Tibial artery (tissue), 4 donors: ENCODE data around the gene TM9SF3.

ENCODE experiments used
- DNase-seq, 2 donors: peaks; one replicate each; pipeline ENCODE4 v3.0.0-alpha.2; 2019
- H3K27ac ChIP-seq, 2 donors: fragments of 200-600 bp; sonication (generic) in 1 of 2; 1 replicate in 1 of 2; 2 replicates in 1 of 2; pipeline ENCODE4 v1.5.1; 2018 to 2019; ENCODE audit warnings: mild to moderate bottlenecking in 1 of 2
- H3K27me3 ChIP-seq, 2 donors: fragments of 200-600 bp; sonication (generic) in 1 of 2; one replicate each; pipeline versions ENCODE4 v1.5.1 to v1.6.0; 2016 to 2019
- H3K36me3 ChIP-seq, 3 donors: fragments of 200-600 bp; sonication (generic) in 2 of 3; one replicate each; pipeline ENCODE4 v1.5.1; 2016 to 2019; ENCODE audit warnings: mild to moderate bottlenecking in 2 of 3
- H3K4me1 ChIP-seq, 4 donors: fragments of 200-600 bp; sonication (generic) in 2 of 4; 1 replicate in 3 of 4; 2 replicates in 1 of 4; pipeline ENCODE4 v1.5.1; 2016 to 2019
- H3K4me3 ChIP-seq, 2 donors: fragments of 200-600 bp; sonication (generic) in 1 of 2; 1 replicate in 1 of 2; 2 replicates in 1 of 2; pipeline ENCODE4 v1.5.1; 2018 to 2019; ENCODE audit warnings: mild to moderate bottlenecking in 2 of 2
- H3K9me3 ChIP-seq, 3 donors: fragments of 200-600 bp; sonication (generic) in 1 of 3; one replicate each; pipeline ENCODE4 v1.5.1; 2016 to 2019
- intact Hi-C: fragments of 100-400 bp; cut with DNase I; formaldehyde crosslinking; loops from one replicate; pipeline ENCODE4 v1.15.0; 2023; ENCODE audit warnings: low total_unique reads
- TF ChIP-seq, protein P1 (sequence below), 2 experiments: fragments of 200-600 bp in 1 of 2; fragments of 450-650 bp in 1 of 2; IDR thresholded peaks; one replicate each; pipeline ENCODE4 v1.5.1; 2017 to 2019; ENCODE audit warnings: antibody characterized with exemption in 2 of 2, mild to moderate bottlenecking in 1 of 2, moderate library complexity in 1 of 2

The TM9SF3 gene

DNA sequence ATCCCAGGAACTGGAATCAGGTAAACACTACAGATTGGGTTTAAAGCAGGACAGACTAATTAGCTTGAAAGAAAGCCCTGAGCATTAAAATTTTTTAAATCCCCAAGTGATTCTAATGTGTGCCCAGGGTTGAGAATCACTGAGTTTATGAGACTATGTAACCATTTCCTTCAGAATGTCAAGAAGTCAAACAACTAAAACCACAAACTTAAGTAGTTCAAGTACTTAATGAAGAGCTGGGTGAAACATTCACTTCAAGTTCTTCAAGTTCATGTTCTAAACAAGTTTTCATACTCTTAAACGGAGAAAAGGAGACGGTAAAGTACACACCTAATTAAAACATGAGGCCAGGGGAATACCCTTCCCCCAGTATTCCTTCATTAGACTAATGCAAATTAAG, 44.9 kb downstream of the TM9SF3 start:
- intact Hi-C loops, result no loop called here
- no peak overlapping the region for H3K4me3 ChIP-seq
- H3K9me3 ChIP-seq, result no peaks in the 10 kb centered on the region
- no peak for DNase-seq
- TF ChIP-seq, protein P1, sequence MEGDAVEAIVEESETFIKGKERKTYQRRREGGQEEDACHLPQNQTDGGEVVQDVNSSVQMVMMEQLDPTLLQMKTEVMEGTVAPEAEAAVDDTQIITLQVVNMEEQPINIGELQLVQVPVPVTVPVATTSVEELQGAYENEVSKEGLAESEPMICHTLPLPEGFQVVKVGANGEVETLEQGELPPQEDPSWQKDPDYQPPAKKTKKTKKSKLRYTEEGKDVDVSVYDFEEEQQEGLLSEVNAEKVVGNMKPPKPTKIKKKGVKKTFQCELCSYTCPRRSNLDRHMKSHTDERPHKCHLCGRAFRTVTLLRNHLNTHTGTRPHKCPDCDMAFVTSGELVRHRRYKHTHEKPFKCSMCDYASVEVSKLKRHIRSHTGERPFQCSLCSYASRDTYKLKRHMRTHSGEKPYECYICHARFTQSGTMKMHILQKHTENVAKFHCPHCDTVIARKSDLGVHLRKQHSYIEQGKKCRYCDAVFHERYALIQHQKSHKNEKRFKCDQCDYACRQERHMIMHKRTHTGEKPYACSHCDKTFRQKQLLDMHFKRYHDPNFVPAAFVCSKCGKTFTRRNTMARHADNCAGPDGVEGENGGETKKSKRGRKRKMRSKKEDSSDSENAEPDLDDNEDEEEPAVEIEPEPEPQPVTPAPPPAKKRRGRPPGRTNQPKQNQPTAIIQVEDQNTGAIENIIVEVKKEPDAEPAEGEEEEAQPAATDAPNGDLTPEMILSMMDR (IDR thresholded peaks at IDR 0.05), result no peak
- H3K27me3 ChIP-seq, result no peaks in the 10 kb centered on the region
- peaks cover 25 to 57% (median 35%) of the 10 kb centered on the region in 3 donors for H3K36me3 ChIP-seq
- no peaks in the 10 kb centered on the region for H3K4me1 ChIP-seq
- H3K27ac ChIP-seq, result no peak overlapping the region

- intact Hi-C loops, result no loop called here
- H3K36me3 ChIP-seq, result peaks cover 19 to 45% (median 30%) of the 10 kb centered on the region in 3 donors
- H3K4me1 ChIP-seq, result no peaks in the 10 kb centered on the region
- no peak overlapping the region for H3K4me3 ChIP-seq
- no peak for DNase-seq
- no peaks in the 10 kb centered on the region for H3K27me3 ChIP-seq
- H3K9me3 ChIP-seq, result no peaks in the 10 kb centered on the region
- H3K27ac ChIP-seq, result no peak overlapping the region
- TF ChIP-seq, protein P1 (IDR thresholded peaks at IDR 0.05), result no peak
These were observed 46.6 kb downstream of the TM9SF3 start for GRCh38 chr10:96540240-96540639.

GRCh38 chr10:96538683-96539082, 48.1 kb downstream of the TM9SF3 start:
- no peaks in the 10 kb centered on the region for H3K27me3 ChIP-seq
- peaks cover 13 to 32% (median 26%) of the 10 kb centered on the region in 3 donors for H3K36me3 ChIP-seq
- no peak overlapping the region for H3K27ac ChIP-seq
- no peak for DNase-seq
- no peak overlapping the region for H3K4me3 ChIP-seq
- intact Hi-C loops, result no loop called here
- no peaks in the 10 kb centered on the region for H3K9me3 ChIP-seq
- TF ChIP-seq, protein P1 (IDR thresholded peaks at IDR 0.05), result no peak
- no peaks in the 10 kb centered on the region for H3K4me1 ChIP-seq

DNA sequence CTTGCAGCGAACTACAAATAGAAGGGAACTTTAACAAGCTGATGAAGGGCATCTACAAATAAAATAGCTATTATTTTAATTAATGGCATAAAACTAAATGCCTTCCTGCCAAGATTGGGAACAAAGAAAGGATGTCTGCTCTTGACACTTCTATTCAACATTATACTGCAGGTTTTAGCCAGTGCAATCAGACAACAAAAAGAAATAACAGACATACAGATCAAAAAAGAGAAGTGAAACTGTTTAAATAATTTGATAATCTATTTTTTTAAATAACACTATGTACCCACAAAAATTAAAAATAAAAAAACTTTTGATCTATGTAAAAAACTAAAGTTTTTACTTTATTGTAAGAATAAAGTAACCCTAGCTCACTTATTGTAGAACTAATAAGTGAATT, 50.7 kb downstream of the TM9SF3 start:
- H3K27me3 ChIP-seq, result no peaks in the 10 kb centered on the region
- no peaks in the 10 kb centered on the region for H3K9me3 ChIP-seq
- intact Hi-C loops, result no loop called here
- DNase-seq, result no peak
- no peak overlapping the region for H3K27ac ChIP-seq
- no peak overlapping the region for H3K4me3 ChIP-seq
- TF ChIP-seq, protein P1 (IDR thresholded peaks at IDR 0.05), result no peak
- H3K36me3 ChIP-seq, result peaks cover 14 to 36% (median 18%) of the 10 kb centered on the region in 3 donors
- no peaks in the 10 kb centered on the region for H3K4me1 ChIP-seq

DNA sequence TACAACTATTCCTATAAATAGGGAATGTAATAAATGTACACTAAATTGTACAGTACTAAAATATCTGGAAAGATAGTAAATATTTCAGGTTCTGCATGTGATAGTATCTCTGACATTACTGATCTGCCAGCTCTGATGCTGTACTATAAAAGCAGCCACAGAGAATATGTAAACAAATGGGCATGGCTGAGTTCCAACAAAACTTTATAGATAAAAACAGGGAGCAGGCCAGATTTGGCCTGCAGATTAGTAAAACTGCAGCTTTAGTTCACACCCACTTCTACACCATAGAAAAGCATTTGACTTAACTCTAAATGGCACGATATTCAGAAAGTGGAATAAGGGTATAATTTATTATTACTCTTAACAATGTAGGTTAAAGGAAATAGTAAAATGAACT, 54.3 kb downstream of the TM9SF3 start:
- Histone ChIP-seq H3K27ac (no peak overlapping the region), H3K27me3 (no peaks in the 10 kb centered on the region), H3K4me3 (no peak overlapping the region), H3K9me3 (no peaks in the 10 kb centered on the region), H3K4me1 (no peaks in the 10 kb centered on the region), H3K36me3 (peaks cover 18 to 55% (median 18%) of the 10 kb centered on the region in 3 donors)
- TF ChIP-seq, protein P1 (IDR thresholded peaks at IDR 0.05), result no peak
- DNase-seq, result no peak
- intact Hi-C loops, result no loop called here
